Neural cell (in vitro differentiated cells): ENCODE results near the gene HOXA1. TPM values are rescaled to one million over a fixed set of nuclear protein-coding genes. Genes with fewer than 3 reads are reported as not detected.

Source experiments
- H2AFZ ChIP-seq: fragments of 200-600, 300-800 bp; sonication (generic), shearing (Covaris generic); 2 replicates; pipeline ENCODE4 v1.6.0; 2014; ENCODE audit warnings: low read depth, mild to moderate bottlenecking, antibody characterized with exemption, low read length, moderate library complexity
- H3F3A ChIP-seq: fragments of 200-600 bp; shearing (Covaris generic); 2 replicates; pipeline ENCODE4 v1.6.1; 2016; ENCODE audit warnings: mild to moderate bottlenecking, moderate library complexity, mixed read lengths, antibody characterized with exemption, low read length; ENCODE audit not compliant: insufficient read depth, poor library complexity, severe bottlenecking
- H3K27ac ChIP-seq: fragments of 200-600, 300-800 bp; sonication (generic), shearing (Covaris generic); 2 replicates; pipeline ENCODE4 v1.5.1; 2014; ENCODE audit warnings: mild to moderate bottlenecking, low read length, moderate library complexity
- H3K27me3 ChIP-seq: fragments of 300-800, 200-600 bp; sonication (generic), shearing (Covaris generic); 2 replicates; pipeline ENCODE4 v1.6.0; 2014; ENCODE audit warnings: mild to moderate bottlenecking, low read depth, low read length, moderate library complexity; ENCODE audit not compliant: insufficient read depth
- H3K36me3 ChIP-seq: fragments of 300-800, 200-600 bp; sonication (generic), shearing (Covaris generic); 2 replicates; pipeline ENCODE4 v1.5.1; 2014; ENCODE audit warnings: mild to moderate bottlenecking, antibody characterized with exemption, low read length, moderate library complexity; ENCODE audit not compliant: insufficient read depth
- H3K4me2 ChIP-seq: fragments of 300-800, 200-600 bp; sonication (generic), shearing (Covaris generic); 2 replicates; pipeline ENCODE4 v1.6.0; 2014; ENCODE audit warnings: mild to moderate bottlenecking, low read length
- H3K4me3 ChIP-seq: fragments of 300-800, 200-600 bp; sonication (generic), shearing (Covaris generic); 2 replicates; pipeline ENCODE4 v1.5.1; 2014; ENCODE audit warnings: mild to moderate bottlenecking, low read length, moderate library complexity
- H3K79me2 ChIP-seq: fragments of 200-600 bp; shearing (Covaris generic); replicated peaks from 2 replicates; pipeline ENCODE4 v1.6.0; 2014; ENCODE audit warnings: mild to moderate bottlenecking, low read length, moderate library complexity; ENCODE audit not compliant: insufficient read depth
- H3K9ac ChIP-seq: fragments of 300-800, 200-600 bp; sonication (generic), shearing (Covaris generic); 2 replicates; pipeline ENCODE4 v1.6.1; 2016; ENCODE audit warnings: mild to moderate bottlenecking, low read length, mixed read lengths
- H3K9me2 ChIP-seq: fragments of 200-600 bp; shearing (Covaris generic); 2 replicates; pipeline ENCODE4 v1.6.1; 2016; ENCODE audit warnings: mild to moderate bottlenecking, low read length, mixed read lengths; ENCODE audit not compliant: insufficient read depth
- H3K9me3 ChIP-seq: fragments of 200-600, 300-800 bp; sonication (generic), shearing (Covaris generic); 2 replicates; pipeline ENCODE4 v1.6.1; 2016; ENCODE audit warnings: mild to moderate bottlenecking, mixed run types, low read length, moderate library complexity, mixed read lengths
- H4K20me1 ChIP-seq: fragments of 200-600 bp; shearing (Covaris generic); 2 replicates; pipeline ENCODE4 v1.6.1; 2016; ENCODE audit warnings: mild to moderate bottlenecking, mixed run types; ENCODE audit not compliant: insufficient read depth
- EP300 ChIP-seq: fragments of 450-650 bp; conservative IDR thresholded peaks from 2 replicates; pipeline ENCODE4 v1.6.1; 2014; ENCODE audit warnings: antibody characterized with exemption, mild to moderate bottlenecking, moderate library complexity; ENCODE audit not compliant: poor library complexity, severe bottlenecking
- EZH2 ChIP-seq: fragments of 200-600, 300-800 bp; shearing (Covaris generic), sonication (generic); IDR thresholded peaks from 2 replicates; pipeline ENCODE4 v1.6.1; 2014; ENCODE audit warnings: antibody characterized with exemption, low read length, borderline replicate concordance, mild to moderate bottlenecking; ENCODE audit not compliant: insufficient read depth, poor library complexity, severe bottlenecking
- MXI1 ChIP-seq: fragments of 450-650 bp; conservative IDR thresholded peaks from 2 replicates; pipeline ENCODE4 v1.6.1; 2014; ENCODE audit warnings: antibody characterized with exemption, mild to moderate bottlenecking; ENCODE audit not compliant: poor library complexity, severe bottlenecking
- POLR2AphosphoS5 ChIP-seq: IDR thresholded peaks from 2 replicates; pipeline ENCODE4 v1.6.1; 2012
- RAD21 ChIP-seq: fragments of 450-650 bp; conservative IDR thresholded peaks from 2 replicates; pipeline ENCODE4 v1.6.1; 2014; ENCODE audit warnings: antibody characterized with exemption, mild to moderate bottlenecking, moderate library complexity
- SMC3 ChIP-seq: fragments of 450-650 bp; conservative IDR thresholded peaks from 2 replicates; pipeline ENCODE4 v1.6.1; 2014; ENCODE audit warnings: antibody characterized with exemption, mild to moderate bottlenecking, moderate library complexity; ENCODE audit not compliant: poor library complexity
- TAF1 ChIP-seq: IDR thresholded peaks from 2 replicates; pipeline ENCODE4 v1.6.1; 2012; ENCODE audit warnings: low read depth
- polyA plus RNA-seq: library from polyadenylated mRNA; depleted of rRNA; stranded (reverse); fragments of >200 nt; gene quantifications from 2 replicates; pipeline ENCODE4 v1.2.3, GENCODE V29; 2014
- TF ChIP-seq, protein P1 (sequence below): IDR thresholded peaks from 2 replicates; pipeline ENCODE4 v1.6.1; 2012; ENCODE audit warnings: borderline replicate concordance
- TF ChIP-seq, protein P2 (sequence below): fragments of 450-650 bp; IDR thresholded peaks from 2 replicates; pipeline ENCODE4 v1.5.1; 2014; ENCODE audit warnings: antibody characterized with exemption, mild to moderate bottlenecking, moderate library complexity; ENCODE audit not compliant: poor library complexity, severe bottlenecking

Gene HOXA1
- polyA plus RNA-seq, 1 donor from 2014 or later: not detected

DNA sequence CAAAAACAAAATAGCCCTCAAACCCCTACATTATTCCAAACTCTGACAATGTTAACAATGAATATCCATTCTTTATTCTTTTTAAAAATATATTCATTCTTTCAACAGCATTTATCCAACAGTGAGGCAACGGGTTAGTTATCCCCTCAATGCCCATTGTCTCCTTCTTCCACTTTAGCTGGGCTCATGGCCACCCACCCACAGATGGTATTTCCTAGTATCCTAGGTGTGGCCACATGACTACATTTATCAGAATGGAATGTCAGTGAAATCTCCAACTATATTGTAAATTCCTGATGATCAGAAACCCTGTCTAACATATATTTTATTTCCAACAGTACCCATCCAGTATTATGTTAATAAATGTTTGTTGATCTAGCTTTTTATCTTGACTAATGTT, 13.6 kb downstream of the HOXA1 start:
- Histone ChIP-seq H3K9me3 (no peaks in the 10 kb centered on the region), H3K4me2 (no peak overlapping the region), H4K20me1 (no peaks in the 10 kb centered on the region), H3K36me3 (no peaks in the 10 kb centered on the region), H3K27me3 (peaks cover 29% of the 10 kb centered on the region), H3K79me2 (no peaks in the 10 kb centered on the region), H3K9ac (no peak overlapping the region), H2AFZ (no peak overlapping the region), H3K4me3 (no peak overlapping the region), H3F3A (no peaks in the 10 kb centered on the region), H3K9me2 (no peaks in the 10 kb centered on the region), H3K27ac (no peak overlapping the region)
- TF ChIP-seq POLR2AphosphoS5 (no peak), RAD21 (no peak), SMC3 (no peak), EZH2 (no peak), MXI1 (no peak), TAF1 (no peak), EP300 (no peak)
- TF ChIP-seq, protein P1, sequence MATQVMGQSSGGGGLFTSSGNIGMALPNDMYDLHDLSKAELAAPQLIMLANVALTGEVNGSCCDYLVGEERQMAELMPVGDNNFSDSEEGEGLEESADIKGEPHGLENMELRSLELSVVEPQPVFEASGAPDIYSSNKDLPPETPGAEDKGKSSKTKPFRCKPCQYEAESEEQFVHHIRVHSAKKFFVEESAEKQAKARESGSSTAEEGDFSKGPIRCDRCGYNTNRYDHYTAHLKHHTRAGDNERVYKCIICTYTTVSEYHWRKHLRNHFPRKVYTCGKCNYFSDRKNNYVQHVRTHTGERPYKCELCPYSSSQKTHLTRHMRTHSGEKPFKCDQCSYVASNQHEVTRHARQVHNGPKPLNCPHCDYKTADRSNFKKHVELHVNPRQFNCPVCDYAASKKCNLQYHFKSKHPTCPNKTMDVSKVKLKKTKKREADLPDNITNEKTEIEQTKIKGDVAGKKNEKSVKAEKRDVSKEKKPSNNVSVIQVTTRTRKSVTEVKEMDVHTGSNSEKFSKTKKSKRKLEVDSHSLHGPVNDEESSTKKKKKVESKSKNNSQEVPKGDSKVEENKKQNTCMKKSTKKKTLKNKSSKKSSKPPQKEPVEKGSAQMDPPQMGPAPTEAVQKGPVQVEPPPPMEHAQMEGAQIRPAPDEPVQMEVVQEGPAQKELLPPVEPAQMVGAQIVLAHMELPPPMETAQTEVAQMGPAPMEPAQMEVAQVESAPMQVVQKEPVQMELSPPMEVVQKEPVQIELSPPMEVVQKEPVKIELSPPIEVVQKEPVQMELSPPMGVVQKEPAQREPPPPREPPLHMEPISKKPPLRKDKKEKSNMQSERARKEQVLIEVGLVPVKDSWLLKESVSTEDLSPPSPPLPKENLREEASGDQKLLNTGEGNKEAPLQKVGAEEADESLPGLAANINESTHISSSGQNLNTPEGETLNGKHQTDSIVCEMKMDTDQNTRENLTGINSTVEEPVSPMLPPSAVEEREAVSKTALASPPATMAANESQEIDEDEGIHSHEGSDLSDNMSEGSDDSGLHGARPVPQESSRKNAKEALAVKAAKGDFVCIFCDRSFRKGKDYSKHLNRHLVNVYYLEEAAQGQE: no peak
- TF ChIP-seq, protein P2, sequence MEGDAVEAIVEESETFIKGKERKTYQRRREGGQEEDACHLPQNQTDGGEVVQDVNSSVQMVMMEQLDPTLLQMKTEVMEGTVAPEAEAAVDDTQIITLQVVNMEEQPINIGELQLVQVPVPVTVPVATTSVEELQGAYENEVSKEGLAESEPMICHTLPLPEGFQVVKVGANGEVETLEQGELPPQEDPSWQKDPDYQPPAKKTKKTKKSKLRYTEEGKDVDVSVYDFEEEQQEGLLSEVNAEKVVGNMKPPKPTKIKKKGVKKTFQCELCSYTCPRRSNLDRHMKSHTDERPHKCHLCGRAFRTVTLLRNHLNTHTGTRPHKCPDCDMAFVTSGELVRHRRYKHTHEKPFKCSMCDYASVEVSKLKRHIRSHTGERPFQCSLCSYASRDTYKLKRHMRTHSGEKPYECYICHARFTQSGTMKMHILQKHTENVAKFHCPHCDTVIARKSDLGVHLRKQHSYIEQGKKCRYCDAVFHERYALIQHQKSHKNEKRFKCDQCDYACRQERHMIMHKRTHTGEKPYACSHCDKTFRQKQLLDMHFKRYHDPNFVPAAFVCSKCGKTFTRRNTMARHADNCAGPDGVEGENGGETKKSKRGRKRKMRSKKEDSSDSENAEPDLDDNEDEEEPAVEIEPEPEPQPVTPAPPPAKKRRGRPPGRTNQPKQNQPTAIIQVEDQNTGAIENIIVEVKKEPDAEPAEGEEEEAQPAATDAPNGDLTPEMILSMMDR: no peak

DNA sequence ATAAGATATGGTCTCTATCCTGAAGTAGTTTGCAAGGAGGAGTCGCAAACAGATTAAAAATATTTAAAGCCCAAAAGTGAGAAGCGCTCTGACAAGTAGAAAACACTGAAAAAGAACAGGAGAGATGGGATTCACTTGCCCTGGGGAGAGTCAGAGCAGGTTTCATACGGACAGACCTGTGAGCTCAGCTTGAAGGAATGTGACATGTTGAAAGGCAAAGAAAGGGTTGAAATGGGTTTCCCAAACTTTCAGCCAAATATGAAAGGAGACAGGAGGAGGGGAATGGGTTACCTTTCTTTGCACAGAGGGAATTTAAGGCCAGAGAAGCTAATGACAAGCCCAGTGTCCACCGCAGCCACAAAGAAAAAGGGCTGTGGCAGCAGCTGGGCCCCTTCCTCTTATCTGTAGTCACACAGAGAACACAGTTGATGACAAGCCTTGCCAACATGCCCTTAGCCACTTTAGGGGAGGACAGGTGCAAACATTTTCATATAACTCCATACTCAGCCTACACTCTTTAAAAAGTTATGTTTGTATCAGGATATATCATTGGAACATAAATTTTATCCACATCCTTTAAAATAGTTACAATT, 14.9 kb downstream of the HOXA1 start:
- H3K79me2 ChIP-seq: no peaks in the 10 kb centered on the region
- no peak overlapping the region for H3K4me3 ChIP-seq
- H3F3A ChIP-seq: no peaks in the 10 kb centered on the region
- H3K27me3 ChIP-seq: peaks cover 17% of the 10 kb centered on the region
- H3K27ac ChIP-seq: no peak overlapping the region
- H3K9ac ChIP-seq: no peak overlapping the region
- no peaks in the 10 kb centered on the region for H3K9me2 ChIP-seq
- no peak overlapping the region for H3K4me2 ChIP-seq
- H3K36me3 ChIP-seq: no peaks in the 10 kb centered on the region
- no peaks in the 10 kb centered on the region for H4K20me1 ChIP-seq
- peaks cover under 1% of the 10 kb centered on the region for H3K9me3 ChIP-seq
- TF ChIP-seq RAD21 (no peak), SMC3 (no peak), EP300 (no peak), MXI1 (no peak), POLR2AphosphoS5 (no peak), TAF1 (no peak), EZH2 (no peak)
- TF ChIP-seq, protein P2: no peak
- TF ChIP-seq, protein P1: no peak
- H2AFZ ChIP-seq: no peak overlapping the region
